KBM-7 (cell line): ENCODE data around the gene TPO.
"Not testable (repeated sequence)": the region's sequence is repeated elsewhere in the genome, so short reads cannot be mapped to it uniquely, and the experiment has no call there.

Source experiments
- DNase-seq: peaks from one replicate; pipeline ENCODE4 v3.0.0-alpha.2; 2015
- in situ Hi-C: fragments of 300-500 bp; cut with MboI; formaldehyde crosslinking; loops from 2 replicates; pipeline ENCODE4 v1.14.3; 2020; ENCODE audit warnings: low sequenced_read_pairs, low pct_unique_long_range_greater_than_20kb, mixed read lengths

Gene TPO

GRCh38 chr2:1402064-1402463, 11.2 kb upstream of the TPO start:
- DNase-seq, result no peak
- in situ Hi-C loops, result no loop called here

- in situ Hi-C loops, result no loop called here
Measured at GRCh38 chr2:1403565-1403964, 9.7 kb upstream of the TPO start.

GRCh38 chr2:1405124-1405523, 8.1 kb upstream of the TPO start:
- in situ Hi-C loops, result no loop called here
- no peak for DNase-seq

More at GRCh38 chr2:1403565-1403964, 9.7 kb upstream of the TPO start:
- no peak for DNase-seq

GRCh38 chr2:1405967-1406366, 7.3 kb upstream of the TPO start:
- in situ Hi-C loops, result no loop called here
- no peak for DNase-seq

GRCh38 chr2:1406434-1406833, 6.8 kb upstream of the TPO start:
- DNase-seq, result no peak
- in situ Hi-C loops, result no loop called here

- in situ Hi-C loops, result no loop called here
- DNase-seq, result no peak
Measured at GRCh38 chr2:1407950-1408675, 5.2 kb upstream of the TPO start.

GRCh38 chr2:1414121-1414520, 858 bp downstream of the TPO start:
- in situ Hi-C loops, result no loop called here
- DNase-seq, result no peak

GRCh38 chr2:1414901-1415300, 1.6 kb downstream of the TPO start:
- in situ Hi-C loops, DNase-seq: not testable (repeated sequence)

- no peak for DNase-seq
- in situ Hi-C loops, result no loop called here
Measured at GRCh38 chr2:1415501-1415900, 2.2 kb downstream of the TPO start.

GRCh38 chr2:1418566-1418965, 5.3 kb downstream of the TPO start:
- in situ Hi-C loops, result no loop called here

GRCh38 chr2:1420746-1421480, 7.7 kb downstream of the TPO start:
- in situ Hi-C loops, result no loop called here
- DNase-seq, result no peak

More at GRCh38 chr2:1418566-1418965, 5.3 kb downstream of the TPO start:
- no peak for DNase-seq

GRCh38 chr2:1421731-1422130, 8.5 kb downstream of the TPO start:
- in situ Hi-C loops, result no loop called here
- no peak for DNase-seq

- DNase-seq, result no peak
- in situ Hi-C loops, result no loop called here
Measured at GRCh38 chr2:1422131-1422530, 8.9 kb downstream of the TPO start.

GRCh38 chr2:1422716-1423285, 9.5 kb downstream of the TPO start:
- DNase-seq, result no peak
- in situ Hi-C loops, result no loop called here

- in situ Hi-C loops, result no loop called here
- DNase-seq, result no peak
Measured at GRCh38 chr2:1427086-1427485, 13.8 kb downstream of the TPO start.

- DNase-seq, result no peak
- in situ Hi-C loops, result no loop called here
Measured at GRCh38 chr2:1429895-1430294, 16.6 kb downstream of the TPO start.

GRCh38 chr2:1430491-1430890, 17.2 kb downstream of the TPO start:
- in situ Hi-C loops, result no loop called here
- no peak for DNase-seq

GRCh38 chr2:1431886-1432400, 18.7 kb downstream of the TPO start:
- in situ Hi-C loops, result no loop called here
- no peak for DNase-seq

- in situ Hi-C loops, result no loop called here
- no peak for DNase-seq
Measured at GRCh38 chr2:1432726-1433125, 19.5 kb downstream of the TPO start.

- in situ Hi-C loops, result no loop called here
- DNase-seq, result no peak
Measured at GRCh38 chr2:1436369-1436768, 23.1 kb downstream of the TPO start.
